GM20431 (cell line): Measurements from ENCODE around the gene KCNMA1.

Source experiments
- in situ Hi-C: fragments of 300-500 bp; cut with MseI, MboI; formaldehyde crosslinking; loops from one replicate; pipeline ENCODE4 v1.15.0; 2020; ENCODE audit warnings: low sequenced_read_pairs; ENCODE audit not compliant: unreplicated experiment

KCNMA1 gene

GRCh38 chr10:77545585-77545984 lies 92.0 kb downstream of the KCNMA1 start:
- in situ Hi-C loops = no loop called here

DNA sequence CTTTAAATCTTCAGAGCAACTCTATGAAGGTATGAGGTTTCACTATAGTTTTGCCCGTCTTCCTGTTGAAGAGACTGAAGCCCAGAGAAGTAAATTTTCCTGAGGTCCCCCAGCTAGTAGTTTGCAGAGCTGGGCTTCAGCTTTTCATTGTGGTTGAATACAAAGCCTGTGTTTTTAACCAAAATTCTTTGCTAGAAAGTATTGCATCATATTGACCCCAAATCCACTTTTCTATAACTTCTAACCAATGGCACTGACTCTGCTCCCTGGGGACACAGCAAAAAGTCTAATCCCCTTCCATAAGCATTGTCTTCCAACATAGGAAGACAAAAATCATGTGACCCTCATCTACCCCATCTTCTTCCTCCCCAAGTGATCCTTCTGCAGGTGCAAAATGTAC lies 93.0 kb downstream of the KCNMA1 start:
- in situ Hi-C loops = no loop called here

- in situ Hi-C loops = no loop called here
Measured at GRCh38 chr10:77542710-77543259, 94.8 kb downstream of the KCNMA1 start.

DNA sequence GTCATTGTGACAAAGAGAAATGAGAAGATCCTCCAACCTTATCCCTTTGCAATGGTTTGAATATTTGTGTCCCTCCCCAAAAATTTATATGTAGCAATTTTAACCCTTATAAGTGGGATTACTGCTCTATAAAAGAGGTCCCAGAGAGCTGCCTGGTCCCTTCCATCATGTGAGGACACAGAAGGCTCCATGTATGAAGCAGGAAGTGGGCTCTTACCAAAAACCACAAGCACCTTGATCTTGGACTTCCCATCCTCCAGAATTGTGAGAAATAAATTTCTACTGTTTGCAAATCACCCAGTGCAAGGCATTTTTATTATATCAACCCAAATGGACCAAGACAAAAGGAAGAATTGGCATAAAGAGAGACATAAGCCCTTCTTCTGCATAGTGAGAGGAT lies 95.7 kb downstream of the KCNMA1 start:
- in situ Hi-C loops = no loop called here

DNA sequence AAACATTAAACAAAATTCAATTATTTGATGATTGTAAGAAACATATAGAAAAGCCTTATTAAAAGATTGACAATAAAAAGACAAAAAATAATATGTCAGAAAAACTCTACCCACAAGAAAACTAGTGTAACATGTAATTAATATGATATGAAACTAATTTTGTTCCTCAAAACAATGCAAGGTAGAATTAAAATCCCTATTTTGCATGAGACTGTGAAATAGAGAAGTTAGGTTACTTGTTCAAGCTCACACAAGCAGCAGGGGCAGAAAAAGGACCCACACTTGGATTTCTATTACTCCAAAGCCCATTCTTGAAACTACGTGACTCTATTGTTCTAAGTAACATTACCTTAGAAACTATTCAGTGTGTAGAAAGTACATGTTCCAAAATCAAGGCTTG lies 96.4 kb downstream of the KCNMA1 start:
- in situ Hi-C loops = no loop called here

DNA sequence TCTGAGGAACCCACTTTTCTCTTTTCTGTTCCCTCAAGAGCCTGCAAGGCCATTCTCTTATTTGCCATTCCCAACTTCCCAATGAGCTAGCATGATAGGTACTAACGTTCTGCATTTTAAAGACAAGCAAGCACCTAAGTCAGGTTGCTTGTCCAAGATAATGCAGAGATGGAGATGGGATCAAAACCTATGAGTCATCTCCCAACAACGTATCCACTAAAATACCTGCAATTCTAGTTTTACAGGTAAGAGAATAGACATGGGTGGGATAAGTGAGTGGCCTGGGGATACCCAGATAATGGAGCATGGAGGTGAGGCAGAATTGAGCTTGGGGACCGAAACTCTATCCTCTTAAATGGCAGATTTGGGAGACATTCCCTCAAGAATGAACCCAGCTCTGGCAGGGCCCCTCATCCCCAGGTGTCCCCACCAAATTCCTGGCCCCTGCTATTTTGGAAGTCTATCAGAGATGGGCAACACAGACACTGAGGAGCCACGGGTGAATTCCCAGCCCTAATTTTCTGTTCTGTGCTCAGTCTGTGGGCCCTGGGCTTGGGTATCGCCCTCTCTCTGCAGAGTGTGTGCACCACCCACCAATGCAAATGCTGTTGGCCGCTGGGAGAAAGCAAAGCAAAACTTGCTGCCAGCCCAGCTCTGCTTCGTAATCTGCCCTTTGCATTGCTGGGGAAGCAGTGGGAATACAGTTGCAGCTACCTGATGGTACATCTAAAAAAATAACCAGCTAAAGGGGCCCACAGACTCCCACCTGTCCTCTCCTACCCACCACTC lies 98.3 kb downstream of the KCNMA1 start:
- in situ Hi-C loops = no loop called here

DNA sequence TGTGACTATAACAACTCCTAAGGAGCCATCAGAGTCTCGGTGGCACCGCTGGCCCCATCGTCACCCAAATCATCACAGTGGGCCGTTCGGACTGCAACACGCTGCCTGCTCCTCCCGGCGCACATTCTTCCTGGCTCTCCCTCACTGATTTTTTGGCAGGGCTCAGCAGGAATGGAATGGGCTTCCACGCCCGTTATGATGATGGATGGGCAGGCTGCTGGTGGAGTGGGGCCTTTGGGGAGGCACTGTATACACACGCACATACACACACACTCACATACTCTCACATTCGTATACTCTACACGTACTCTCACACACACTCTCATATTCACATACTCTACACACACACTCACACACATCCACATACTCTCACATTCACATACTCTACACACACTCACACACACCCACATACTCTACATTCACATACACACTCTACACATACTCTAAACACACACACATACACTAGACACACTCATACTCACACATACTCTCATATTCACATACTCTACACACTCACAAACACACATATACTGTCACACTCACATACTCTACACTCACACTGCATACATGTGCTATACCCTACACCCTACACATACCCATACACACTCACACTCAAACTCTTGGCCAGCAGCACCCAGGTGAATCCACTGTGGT lies 99.8 kb downstream of the KCNMA1 start:
- in situ Hi-C loops = no loop called here

DNA sequence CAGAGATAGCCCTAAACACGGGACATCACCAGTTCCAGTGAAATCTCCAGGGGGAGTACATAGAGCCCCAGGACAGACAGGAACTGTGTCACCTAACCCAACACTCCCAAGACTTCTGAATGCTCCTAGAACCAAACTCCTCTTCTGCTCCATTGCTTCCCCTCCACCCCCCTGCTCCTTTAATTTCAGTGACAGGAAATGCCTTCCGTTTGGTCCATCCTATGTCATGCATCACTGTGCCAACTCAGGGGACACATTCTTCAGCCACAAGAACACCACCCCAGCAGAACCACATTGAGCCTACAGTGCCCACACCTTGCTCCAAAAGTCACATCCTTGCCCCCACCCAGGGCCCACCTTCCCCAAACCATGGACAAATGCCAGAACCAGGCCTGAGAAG lies 100.5 kb downstream of the KCNMA1 start:
- in situ Hi-C loops = no loop called here

DNA sequence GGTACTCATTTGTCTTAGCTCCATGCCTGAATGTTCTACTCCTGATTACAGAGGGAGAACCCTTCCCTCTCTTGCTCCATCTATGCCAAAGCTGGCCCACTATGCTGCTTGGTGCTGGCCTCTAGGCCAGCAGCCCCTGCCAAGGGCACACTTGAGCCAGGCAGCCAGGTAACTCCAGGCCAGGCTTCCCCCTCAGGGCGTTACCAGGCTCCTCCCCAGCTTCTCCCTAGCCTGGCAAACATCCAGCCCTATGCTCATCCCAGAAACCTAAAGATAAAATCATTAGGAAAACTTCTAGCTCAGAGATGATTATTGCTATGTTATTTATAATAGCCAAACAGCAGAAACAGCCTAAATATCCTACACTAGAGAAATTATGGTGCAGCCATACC lies 103.7 kb downstream of the KCNMA1 start:
- in situ Hi-C loops = no loop called here

GRCh38 chr10:77533146-77533886 lies 104.3 kb downstream of the KCNMA1 start:
- in situ Hi-C loops = no loop called here

GRCh38 chr10:77532068-77532467 lies 105.5 kb downstream of the KCNMA1 start:
- in situ Hi-C loops = no loop called here

- in situ Hi-C loops = no loop called here
Measured at GRCh38 chr10:77531441-77532001, 106.1 kb downstream of the KCNMA1 start.

DNA sequence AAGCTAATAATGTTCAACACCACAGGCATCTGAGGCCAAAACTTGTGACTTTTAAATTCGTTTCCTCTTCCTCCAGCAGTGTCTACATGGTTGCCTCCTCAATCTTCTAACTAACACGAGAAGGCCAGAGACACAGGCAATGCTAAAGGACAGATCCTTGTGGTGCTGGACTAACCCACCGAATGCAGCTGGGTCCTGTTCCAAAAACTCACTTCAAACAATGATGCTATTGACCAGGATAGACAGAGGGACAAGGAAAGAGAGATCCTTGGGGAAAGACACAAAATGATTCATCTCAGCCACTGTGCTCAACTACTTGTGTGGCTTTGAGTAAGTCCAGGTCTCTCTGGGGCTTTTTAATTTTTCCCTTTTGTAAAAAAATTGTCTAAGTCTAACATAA lies 107.6 kb downstream of the KCNMA1 start:
- in situ Hi-C loops = no loop called here

DNA sequence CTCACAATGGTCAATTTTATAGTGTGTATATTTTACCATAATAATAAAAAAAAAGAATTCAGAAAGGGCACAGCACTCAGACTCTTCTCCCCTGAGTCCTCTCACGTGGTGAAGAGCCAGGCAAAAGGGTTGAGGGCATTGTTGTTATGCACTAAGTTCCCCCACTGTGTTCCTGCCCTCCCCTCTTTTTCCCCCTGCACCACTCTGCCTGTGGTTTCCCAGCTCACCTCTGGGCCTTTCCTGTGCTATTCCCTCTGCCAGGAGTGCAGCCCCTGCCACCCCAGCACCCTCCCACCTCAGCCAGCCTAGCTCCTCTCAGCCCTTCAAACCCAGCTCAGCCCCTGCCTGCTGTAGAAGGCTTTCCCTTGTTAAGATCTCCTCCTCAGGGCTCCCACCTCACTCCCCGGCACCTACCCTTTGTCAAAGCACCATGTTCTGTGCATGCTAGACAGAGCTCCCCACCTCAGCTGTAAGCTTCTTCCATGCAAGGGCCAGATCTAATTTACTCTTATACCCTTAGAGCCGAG lies 108.5 kb downstream of the KCNMA1 start:
- in situ Hi-C loops = no loop called here

GRCh38 chr10:77527839-77528238 lies 109.8 kb downstream of the KCNMA1 start:
- in situ Hi-C loops = no loop called here

GRCh38 chr10:77526868-77527617 lies 110.6 kb downstream of the KCNMA1 start:
- in situ Hi-C loops = no loop called here

GRCh38 chr10:77524281-77524711 lies 113.3 kb downstream of the KCNMA1 start:
- in situ Hi-C loops = no loop called here

- in situ Hi-C loops = no loop called here
Measured at GRCh38 chr10:77522268-77522809, 115.3 kb downstream of the KCNMA1 start.

DNA sequence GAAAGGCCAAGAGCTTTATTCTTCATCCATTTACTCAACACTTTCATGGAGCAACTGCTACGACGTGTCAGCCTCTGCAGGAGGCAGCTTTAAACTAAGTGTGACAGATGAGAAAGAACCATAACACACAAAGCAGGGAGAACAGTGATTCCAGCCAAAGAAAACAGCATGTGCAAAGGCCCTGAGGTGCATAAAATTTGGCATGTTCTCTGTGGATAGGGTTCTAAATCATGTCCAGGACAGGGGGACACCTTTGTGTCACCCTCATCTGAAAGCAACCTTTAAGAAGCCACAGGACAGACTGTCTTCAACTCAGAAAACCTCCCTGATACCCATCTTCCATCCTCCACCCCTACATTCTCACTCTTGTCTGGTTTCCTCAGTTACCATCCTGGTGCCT lies 116.6 kb downstream of the KCNMA1 start:
- in situ Hi-C loops = no loop called here
